Cerebellar cortex (tissue), 1 donor: ENCODE results near the gene HSF5.
A peak's percentile ranks its signal among the peaks of the same experiment; 100 is the strongest.
"Not testable (repeated sequence)": the region's sequence is repeated elsewhere in the genome, so short reads cannot be mapped to it uniquely, and the experiment has no call there.

Experiments
- DNase-seq: peaks from one replicate; pipeline ENCODE4 v3.0.0-alpha.2; 2015; ENCODE audit warnings: low spot score

HSF5 gene

DNA sequence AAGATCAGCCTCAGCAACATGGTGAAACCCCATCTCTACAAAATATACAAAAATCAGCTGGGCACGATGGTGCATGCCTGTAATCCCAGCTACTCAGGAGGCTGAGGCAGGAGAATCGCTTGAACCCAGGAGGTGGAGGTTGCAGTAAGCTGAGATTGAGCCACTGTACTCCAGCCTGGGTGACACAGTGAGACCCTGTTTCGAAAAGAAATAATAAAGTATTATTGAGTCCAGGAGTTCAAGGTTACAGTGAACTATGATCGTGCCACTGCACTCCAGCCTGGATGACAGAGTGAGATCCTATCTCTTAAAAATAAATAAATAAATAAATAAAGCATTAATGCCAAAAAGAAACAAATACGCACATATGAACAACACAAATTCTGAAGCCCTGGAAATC lies 6.4 kb downstream of the HSF5 start:
- not testable (repeated sequence) for DNase-seq

DNA sequence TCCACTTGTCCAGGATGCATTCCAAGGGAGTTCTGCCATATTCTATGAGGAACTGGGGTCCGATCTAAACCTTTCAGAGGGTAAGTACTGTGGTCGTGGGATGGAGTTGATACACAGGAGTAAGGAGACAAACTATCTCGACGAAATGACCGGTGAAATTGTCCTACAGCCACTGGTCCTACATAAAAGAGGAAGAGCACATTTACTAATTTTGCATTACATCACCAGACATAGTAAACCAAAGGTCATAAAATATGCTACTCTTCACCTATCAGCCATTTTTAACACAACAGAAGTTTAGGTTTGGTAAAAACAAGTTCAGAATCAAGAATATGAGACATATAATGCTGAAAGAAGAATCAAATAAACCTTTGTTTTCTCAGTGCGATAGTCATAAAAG lies 8.1 kb downstream of the HSF5 start:
- DNase-seq = no peak

DNA sequence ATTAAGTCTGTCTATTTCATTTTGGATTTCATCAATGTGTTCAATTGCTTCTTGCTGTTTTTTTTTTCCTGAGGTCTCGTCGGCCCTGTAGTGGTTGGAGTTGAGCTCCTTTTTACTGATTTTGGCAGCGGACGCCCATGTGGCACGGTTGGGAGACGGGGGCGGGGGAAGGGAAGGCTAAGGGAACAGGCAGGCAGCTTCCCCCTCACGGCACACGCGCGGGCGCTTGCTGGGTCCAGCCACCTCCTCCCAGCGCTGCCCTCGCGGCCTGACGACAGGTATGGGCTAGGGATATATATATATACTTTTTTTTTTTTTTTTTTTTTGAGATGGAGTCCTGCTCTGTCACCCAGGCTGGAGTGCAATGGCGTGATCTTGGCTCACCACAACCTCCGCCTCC lies 11.4 kb downstream of the HSF5 start:
- DNase-seq = no peak

DNA sequence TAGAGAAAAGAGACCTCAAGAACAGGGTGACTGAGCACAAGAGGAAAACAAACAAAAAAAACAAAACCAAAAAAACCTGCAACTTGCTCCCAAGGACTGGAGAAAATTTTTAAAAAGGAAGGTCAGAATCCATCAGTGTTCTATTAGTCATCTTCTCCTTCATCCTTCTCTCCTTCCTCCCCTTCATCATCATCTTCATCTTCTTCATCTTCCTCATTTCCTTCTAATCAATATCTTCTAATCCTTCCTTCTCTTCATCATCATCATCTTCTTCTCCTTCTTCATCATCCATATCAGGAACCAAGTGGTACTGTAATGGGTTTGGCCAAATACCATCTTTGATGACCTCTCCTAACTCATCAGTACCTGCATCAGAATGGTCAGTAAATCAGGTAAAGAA lies 12.2 kb downstream of the HSF5 start:
- DNase-seq = no peak

DNA sequence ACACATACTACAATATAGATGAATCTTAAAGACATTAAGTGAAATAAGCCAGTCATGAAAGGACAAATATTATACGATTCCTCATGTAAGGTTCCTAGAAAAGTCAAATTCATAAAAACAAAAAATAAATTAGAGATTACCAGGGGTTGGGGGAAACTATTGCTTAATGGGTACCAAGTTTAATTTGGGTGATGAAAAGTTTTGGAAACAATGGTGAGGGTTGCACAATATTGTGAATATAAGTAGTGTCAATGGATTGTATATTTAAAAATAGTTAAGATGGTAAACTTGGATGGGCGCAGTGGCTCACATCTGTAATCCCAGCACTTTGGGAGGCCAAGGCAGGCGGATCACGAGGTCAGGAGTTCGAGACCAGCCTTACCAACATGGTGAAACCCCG lies 17.9 kb downstream of the HSF5 start:
- no peak for DNase-seq

DNA sequence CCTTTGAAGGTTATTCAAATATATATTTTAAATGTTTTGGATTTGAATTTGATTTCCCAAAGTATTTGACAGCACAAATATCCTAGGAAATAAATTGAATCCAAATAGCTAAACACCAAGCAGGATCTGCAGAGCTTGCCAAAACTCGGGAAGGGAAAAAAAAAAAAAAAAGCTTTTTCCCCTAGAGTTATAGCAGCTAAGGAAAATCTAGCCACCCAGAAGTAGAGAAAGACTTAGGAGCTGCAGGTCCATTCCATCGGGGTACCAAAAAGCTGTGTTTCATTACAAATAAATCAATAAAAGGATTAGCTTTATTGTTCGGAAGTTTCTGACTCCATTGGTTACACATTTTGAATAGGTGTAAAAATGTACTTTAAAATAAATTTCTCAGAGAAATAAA lies 19.3 kb downstream of the HSF5 start:
- DNase-seq = no peak

DNA sequence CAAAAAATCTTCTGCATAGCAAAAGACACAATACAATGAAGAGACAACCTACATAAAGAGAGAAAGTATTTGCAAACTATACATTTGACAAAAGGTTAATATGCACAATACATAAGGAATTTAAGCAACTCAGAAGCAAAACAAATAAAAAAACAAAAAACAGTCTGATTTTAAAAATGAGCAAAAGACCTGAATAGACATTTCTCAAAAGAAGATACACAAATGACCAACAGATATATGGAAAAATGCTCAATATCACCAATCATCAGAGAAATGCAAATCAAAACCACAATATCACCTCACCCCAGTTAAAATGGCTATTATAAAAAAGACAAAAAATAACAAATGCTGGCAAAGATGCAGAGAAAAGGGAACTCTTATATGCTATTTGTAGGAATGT lies 32.7 kb downstream of the HSF5 start:
- no peak for DNase-seq

DNA sequence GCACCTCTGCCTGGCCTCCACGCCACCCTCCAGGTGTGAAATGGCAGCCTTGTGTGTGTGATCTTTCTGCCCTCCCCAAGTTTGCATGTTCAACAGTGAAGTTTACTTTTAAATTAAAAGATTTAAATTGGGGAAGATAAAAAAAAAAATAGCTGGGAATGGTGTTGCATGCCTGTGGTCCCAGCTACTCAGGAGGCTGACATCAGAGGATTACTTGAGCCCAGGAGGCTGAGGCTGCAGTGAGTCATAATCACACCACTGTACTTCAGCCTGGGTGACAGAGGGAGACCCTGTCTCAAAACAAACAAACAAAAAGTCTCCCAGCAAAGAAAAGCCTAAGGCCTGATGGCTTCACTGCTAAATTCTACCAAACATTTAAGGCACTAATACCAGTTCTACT lies 35.5 kb downstream of the HSF5 start:
- no peak for DNase-seq

DNA sequence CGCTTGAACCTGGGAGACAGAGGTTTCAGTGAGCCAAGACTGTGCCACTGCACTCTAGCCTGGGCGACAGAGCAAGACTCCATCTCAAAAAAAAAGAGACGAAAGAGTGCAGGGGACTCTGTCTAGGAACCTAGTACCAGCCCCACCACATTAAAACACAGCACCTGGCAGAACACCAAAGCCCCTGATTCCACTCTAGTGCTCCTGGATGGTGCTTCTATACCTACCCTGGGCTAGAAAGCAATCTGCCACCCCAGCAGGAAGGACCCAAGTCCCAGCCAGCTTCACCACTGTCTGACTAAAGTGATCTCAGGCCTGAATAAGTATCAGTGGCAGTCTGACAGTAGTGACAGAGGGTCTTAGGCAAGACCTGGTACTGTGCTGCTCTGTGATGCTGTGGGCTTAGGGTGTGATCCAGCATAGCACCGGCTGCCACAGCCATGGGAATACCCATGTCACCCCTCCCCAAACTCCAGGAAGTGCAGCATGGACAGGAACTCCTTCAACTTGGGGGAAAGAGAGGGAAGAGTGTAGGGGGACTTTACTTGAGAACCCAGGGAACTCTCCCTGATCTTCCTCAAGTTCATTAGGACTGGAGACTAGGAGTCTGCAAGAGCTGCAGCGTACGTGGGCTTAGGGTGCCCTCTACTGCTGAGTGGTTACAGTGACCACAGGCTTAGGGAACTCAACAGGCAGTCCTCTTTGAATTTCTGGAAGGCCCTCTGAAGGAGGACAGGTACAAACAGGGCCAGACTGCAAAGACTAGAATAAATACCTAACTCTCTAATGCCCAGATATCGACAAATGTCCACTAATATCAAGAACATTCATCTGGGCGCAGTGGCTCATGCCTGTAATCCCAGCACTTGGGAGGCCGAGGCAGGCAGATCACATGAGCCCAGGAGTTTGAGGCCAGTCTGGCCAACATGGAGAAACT lies 40.9 kb downstream of the HSF5 start:
- peak; percentile 77 for DNase-seq

DNA sequence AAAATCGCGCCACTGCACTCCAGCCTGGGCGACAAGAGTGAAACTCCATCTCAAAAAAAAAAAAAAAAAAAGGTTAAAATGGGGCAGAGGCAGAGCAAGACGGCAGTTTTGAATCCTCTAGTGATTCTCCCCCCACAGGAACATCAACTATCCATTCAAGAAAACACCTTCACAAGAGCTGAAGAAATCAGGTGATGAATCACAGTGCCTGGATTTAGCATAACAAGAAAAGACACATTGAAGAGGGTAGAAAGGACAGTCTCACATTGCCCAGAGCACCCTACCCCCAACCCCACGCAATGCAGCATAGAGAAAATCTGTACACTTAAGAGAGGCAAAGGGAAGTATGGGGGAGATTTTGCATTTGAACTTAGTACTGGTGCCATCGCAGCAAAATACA lies 42.1 kb downstream of the HSF5 start:
- DNase-seq = no peak

DNA sequence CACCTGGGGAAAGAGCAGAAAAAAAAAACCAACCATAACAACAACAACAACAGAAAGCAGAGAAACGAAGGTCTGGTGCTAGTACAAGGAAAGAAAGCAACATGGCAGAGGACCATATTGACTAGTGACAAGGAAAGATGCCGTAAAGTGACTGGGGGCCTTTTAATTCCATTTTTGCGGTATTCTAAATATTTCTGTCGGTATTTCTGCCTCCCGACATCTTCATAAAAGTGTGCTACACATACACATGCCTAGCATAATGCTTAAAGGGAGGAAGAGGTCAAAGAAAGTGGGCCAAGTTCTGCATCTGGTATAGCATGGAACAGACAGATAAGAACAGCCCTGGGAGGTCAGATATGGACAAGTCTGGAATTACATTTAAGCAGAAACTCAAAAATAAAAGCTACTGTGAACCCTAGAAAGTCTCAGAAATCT lies 51.4 kb downstream of the HSF5 start:
- DNase-seq = no peak

DNA sequence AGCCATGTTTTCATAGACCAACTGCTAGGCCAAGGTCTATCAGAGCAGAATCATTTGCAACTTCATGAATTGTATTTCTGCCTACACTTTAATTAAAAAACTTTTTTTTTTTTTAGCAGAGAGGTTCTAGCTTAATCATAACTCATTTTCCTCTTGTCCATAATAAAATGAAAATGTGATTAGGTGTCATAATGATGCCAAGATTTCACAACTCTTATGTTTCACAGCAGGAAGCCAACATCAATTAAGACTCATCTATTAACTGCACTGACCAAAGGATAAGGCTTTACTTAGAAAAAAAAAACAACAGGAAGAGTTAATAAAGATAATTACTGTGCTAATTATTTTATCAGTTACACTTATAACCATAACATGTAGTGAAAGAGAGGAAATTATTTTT lies 52.0 kb downstream of the HSF5 start:
- DNase-seq = no peak

DNA sequence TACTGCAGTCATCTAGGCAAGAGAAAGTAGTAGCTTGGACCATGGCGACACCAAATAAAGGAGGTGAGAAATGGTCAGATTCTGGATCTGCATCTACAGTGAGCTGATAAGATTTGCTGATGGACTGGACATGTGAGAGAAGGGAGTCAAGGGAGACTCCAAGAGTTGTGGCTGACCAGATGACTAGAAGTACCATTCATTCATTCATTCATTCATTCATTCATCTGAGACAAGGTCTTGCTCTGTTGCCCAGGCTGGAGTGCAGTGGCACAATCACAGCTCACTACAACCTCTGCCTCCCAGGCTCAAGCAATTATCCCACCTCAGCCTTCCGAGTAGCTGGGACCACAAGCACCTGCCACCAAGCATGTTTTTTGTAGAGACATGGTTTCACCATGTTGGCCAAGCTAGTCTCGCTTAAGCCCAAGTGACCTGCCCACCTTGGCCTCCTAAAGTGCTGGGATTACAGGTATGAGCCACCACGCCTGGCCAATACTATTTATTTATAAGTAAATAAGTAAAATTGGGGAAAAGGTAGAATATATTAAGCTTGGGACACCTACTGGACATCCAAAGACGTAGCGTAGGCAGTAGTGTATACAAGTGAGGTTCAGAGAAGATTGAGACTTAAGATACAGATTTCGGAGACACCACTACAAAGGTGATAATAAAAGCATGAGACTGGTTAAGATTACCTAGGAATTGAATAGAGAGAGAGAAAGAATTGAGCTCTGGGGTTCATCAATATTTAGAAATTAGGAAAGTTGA lies 55.2 kb downstream of the HSF5 start:
- DNase-seq = no peak

DNA sequence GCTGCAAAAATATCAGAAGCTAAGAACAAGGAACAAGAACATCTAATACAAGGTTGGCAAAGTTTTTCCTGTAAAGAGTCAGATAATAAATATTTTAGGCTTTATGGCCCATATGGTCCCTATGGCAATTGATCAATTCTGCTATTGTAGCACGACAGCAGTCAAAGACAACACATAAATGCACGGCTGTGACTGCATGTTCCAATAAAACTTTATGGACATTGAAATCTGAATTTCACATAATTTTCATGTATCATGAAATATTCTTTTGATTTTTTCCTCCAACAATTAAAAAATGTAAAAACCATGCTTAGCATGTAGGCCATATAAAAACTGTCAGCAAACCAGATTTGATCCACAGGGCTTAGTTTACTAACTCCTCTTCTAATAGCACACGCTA lies 60.4 kb downstream of the HSF5 start:
- DNase-seq = no peak

DNA sequence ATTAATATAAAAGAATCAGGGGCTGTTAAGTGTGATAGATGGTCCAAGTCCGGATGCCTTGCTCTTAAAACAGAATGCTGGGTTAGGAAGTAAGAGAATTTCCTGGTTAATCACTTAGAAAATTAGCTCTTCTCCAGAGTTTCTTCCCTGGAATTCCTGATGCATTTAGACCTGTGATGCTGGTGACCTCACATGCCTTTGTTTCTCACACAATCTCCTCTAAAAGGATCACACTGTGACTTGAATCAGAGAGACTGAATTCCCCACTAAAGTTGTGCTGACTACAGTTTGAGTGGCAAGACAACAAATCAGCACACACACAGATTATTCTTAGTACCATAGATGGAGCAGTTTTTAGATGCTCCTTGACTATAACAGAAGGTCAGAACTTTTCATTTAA lies 66.5 kb downstream of the HSF5 start:
- no peak for DNase-seq

DNA sequence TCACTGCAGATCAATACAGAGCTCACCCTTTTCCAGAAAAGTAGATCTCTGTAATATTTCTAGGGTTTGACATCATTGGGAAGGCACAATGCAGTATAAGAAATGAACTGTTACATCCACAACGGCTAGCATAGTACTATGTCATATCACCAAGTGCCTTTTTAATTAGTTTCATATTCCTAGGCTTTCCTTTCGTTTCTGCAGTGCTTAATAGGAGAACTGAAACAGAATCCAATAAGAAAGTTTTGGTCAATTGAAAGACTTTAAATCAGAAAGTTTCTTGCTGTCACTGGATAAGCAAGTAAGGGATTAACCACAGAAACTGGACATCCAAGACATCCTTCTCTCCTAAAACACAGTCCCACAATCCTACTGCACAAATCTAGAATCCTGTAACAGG lies 67.4 kb downstream of the HSF5 start:
- no peak for DNase-seq

DNA sequence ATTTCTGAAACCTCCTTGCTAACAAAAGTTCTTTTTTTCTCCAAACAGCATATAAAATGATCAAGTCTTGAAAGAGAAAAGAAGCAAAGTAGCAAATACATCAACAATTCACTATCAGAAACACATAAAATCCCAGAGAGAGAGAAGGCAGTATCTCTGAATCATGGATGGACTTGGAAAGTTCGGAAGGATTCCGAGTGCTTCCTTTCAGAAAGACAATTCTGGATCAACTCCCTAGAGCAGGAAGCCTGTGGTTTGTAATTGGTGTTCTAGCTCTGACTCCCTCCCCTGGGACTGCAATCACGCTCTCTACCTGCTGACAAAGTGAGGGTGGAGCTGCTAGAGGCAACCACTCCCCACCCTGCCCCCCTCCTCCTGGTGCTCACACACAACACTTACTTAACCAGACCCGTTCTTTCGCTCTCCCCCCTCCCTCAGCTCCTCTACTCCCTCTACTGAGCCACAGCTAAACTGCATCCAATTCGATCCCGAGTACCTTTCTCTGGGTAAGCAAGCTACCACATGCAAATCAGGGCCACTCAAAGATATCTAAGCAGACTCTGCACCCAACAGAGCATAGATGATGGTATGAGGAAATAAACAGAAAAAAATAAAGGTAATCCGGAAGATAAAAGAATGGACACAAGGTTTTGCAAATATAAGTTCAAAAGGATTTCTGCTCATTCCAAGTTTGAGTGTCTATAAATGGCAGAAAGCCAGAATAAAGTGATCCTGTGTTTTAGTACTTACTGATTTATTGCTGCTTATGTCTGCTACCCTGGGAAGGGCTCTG lies 70.7 kb downstream of the HSF5 start, which contains the start of gene RNF43:
Gene RNF43, minus strand, starts transcription at position 235 of the 793 bp plus-strand sequence. CDS start 1,957 bp downstream, outside the sequence.
- DNase-seq = peak; percentile 98

DNA sequence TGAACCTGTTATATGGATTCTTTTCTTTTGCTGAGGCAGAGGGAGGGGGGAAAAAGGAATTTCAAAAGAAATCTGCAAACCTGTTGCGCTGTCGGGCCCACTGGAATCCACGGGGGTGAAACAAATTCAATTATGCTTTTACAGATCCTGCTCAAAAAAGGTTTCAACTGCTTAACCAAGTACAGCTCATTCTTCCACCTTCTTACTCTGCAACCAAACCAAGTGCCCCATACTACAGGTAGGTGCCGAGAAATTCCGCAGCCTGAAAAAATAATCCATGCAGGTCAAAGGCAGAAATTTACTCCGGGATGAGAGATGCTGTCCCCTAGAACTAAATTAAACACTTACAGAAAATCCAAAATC lies 71.3 kb downstream of the HSF5 start:
- no peak for DNase-seq

DNA sequence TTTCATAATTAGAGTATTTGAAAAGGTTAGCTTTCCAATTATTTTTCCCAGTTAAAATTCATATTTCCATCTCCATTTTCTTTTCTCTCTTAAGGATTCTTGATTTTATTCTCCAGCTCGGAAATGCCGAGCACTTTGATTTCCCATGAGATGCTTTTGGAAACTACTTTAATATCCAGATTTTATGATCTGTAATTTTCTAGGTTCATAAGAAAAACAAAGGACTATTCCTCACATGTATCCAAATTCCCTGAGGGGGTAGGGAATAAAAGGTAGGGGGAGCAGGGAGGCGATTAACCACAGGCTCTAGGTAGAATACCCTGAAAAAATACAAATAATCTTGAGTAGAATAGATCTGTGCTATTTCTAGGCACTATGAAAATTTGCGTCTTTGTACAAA lies 71.8 kb downstream of the HSF5 start:
- peak; percentile 16 for DNase-seq

DNA sequence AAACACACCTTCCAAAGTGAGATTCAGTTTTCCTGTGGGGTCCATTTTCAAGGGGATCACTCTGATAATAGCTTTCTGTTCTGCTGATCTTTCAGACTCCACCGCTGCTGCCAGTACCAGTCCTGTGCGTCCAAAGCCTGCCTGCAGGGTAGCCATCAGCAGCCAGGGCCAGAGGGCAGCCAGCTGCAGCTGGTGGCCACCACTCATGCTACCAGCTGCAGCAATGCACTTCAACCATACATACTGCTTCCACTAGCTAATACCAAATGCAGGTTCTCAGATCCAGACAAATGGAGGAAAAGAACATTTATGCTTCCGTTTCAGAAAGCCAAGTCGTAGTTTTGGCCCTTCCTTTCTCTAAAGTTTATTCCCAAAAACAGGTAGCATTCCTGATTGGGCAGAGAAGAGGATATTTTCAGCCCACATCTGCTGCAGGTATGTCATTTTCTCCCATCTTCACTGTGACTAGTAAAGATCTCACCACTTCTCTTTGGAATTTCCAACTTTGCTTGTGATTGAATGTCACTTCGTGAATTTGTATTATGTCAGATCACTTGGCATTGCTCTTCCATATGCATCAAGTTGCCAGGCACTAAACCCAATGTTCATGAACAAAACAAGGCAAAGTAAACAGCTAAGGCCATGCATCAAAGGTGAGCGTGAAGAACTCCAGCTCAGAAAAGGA lies 72.7 kb downstream of the HSF5 start:
- DNase-seq = peak; percentile 64

DNA sequence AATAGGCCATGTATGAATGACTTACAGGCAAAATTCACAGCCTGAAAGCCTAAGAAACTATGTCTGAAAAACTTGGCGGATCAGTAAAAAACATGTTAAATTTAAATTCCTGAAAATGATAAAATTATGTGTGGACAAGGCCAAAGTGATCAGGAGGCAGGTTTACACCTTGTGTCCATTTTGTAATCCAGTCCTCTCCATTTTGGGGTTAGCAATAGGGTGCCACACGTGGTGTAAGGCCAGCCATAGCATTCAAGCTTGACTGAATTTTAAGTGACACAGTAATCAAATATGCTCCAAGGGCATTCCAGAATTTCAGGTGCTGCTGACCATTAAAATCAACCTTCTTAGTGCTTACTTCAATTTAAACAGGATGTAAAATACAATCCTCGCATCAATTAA lies 73.6 kb downstream of the HSF5 start:
- peak; percentile 79 for DNase-seq

DNA sequence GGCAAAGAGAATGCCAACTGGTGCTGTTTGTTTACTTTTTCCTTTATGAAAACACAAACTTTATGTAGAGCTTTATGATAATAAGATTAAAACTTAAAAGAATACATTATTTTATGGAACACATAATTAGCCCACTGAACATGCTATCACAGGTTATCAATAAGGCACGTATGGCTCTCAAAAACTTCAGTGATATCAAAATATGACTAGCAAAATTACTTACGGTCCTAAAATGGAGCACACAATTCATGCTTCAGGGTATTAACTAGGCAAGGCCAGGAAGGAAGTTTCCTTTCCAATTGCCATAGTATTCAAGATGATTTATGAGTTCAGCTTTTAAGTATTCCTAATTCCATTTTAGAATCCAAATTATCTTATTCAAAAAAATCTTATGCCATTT lies 74.5 kb downstream of the HSF5 start:
- peak; percentile 41 for DNase-seq
